Fibroblast of skin of right quadriceps (primary cell): ENCODE measurements around the gene C1QTNF4.

Experiments used
- DNase-seq: peaks from one replicate; pipeline ENCODE4 v3.0.0-alpha.2; 2013

Gene C1QTNF4

DNA sequence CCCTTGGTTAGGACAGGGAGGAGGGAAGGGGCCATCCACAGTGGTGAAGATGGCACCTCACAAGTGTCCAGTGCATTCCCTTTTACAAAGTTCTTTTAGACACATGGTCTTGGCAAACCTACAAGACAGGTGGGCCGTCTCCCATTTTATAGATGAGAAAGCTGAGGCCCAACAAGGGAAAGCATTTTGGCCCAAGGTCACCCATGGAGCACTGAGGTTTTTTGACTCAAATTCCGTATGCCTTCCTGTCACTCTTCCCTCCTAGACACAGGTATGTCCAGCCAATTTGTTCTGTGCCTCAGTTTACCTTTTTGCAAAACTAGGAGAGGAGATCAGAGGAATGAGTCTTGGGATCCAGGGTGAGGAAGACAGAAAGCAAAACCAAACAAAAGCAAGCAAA is 1.2 kb downstream of the C1QTNF4 start:
- DNase-seq = no peak

- DNase-seq = no peak
Measured at GRCh38 chr11:47592251-47592650, 2.0 kb downstream of the C1QTNF4 start.

DNA sequence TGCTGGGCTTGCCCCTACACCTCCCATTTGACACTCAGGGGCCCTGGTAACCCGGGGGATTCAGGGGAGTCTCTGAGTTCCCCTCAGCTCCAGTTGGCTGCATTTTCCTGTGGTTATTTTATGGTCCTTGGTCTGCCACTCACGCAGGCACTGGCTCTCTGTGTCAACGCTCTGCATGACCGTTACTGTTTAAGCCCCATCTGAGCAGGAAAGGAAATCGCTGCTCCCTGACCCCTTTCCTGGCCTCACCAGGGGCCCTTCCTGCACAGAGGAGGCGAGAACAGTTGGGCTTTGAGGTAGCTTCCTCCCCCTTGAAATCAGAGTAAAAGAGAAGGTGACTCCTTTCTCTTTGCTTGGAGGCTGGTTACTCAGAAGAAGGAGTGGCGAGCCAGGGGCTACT is 2.4 kb downstream of the C1QTNF4 start:
- no peak for DNase-seq

- DNase-seq = peak; percentile 53
Measured at GRCh38 chr11:47589977-47590861, 4.0 kb downstream of the C1QTNF4 start.

DNA sequence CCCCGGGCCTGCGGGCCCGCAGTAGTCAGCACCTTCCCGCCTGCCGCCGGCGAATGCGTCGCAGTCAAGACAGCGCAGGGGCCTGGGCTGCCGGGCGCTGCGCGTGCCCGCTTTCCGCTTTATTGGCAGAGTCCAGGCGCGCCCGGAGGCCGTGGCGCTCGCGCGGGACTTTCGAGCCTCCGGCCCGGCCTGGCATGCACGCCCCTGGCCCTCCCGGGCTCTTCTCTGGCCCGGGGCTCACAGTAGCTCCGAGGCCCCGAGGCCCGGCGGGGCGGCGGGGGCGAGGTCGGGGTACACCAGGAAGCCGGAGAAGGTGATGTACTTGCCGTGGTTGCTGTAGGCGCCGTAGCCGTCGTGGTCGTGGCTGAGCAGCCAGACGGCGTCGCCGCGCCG is 4.6 kb downstream of the C1QTNF4 start:
- no peak for DNase-seq

DNA sequence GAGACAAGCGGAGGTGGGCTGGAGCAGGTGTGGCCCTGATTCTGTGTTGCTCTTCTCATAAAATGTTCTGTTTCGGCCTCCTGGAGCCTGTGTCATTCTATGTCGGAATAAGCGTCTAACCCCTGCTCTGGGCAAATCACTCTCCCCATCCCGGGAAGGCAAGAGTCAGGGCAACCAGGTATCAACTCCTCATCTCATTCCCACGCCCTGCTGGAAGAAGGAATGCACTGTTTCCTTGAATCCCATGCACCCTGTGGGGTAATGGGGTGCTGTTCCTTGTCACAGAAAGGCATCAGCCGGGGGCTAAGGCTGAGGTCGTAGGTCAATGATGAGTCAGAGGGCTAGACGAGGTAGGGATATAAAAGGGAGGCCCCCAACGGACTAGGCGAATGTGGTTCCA is 5.1 kb downstream of the C1QTNF4 start:
- DNase-seq = no peak

GRCh38 chr11:47587723-47588326 is 6.4 kb downstream of the C1QTNF4 start:
- DNase-seq = no peak

DNA sequence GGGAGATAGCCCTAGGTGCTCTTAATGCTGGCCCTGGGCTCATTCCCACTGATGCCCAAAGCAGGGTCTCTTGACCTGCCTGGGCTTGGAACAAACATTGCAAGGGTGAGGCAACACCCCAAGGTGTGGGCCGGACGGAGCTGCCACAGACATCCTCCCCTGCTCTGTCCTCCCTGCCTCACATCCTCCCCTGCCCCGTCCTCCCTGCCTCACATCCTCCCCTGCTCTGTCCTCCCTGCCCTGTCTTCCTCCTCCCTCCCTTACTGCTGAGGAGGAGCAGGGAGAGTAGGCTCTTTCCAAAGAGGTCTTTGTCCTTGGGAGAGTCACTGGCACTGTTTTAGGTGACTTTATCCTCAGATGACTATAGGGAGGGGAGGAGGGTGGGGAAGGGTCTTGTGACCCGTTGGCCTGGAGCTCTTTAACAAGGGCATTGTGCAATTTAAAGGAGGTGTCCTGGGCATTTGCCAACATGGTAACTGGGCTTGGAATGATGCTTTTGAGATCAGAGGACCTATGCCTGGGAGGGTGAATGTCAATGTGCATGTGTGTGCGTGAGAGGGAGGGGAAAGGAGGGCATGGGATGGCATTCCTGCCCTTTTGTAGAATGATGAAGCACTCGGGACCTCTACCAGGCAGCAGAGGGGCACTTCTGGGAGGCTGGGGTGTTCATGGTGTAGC is 7.0 kb downstream of the C1QTNF4 start:
- no peak for DNase-seq

GRCh38 chr11:47586098-47586855 is 7.9 kb downstream of the C1QTNF4 start, which contains the start of gene FAM180B:
TSS of gene FAM180B (plus strand) at chr11:47586678. CDS start at chr11:47586769, 91 bp downstream.
- no peak for DNase-seq

GRCh38 chr11:47583844-47584243 is 10.4 kb downstream of the C1QTNF4 start:
- DNase-seq = no peak

- peak; percentile 89 for DNase-seq
Measured at GRCh38 chr11:47578524-47579494, 15.4 kb downstream of the C1QTNF4 start, which contains the start of the genes KBTBD4 and NDUFS3. TSS of gene KBTBD4 (minus strand) at chr11:47578970. CDS start at chr11:47578951, 19 bp downstream. TSS of gene NDUFS3 (plus strand) at chr11:47579074. CDS start at chr11:47579092, 18 bp downstream.

DNA sequence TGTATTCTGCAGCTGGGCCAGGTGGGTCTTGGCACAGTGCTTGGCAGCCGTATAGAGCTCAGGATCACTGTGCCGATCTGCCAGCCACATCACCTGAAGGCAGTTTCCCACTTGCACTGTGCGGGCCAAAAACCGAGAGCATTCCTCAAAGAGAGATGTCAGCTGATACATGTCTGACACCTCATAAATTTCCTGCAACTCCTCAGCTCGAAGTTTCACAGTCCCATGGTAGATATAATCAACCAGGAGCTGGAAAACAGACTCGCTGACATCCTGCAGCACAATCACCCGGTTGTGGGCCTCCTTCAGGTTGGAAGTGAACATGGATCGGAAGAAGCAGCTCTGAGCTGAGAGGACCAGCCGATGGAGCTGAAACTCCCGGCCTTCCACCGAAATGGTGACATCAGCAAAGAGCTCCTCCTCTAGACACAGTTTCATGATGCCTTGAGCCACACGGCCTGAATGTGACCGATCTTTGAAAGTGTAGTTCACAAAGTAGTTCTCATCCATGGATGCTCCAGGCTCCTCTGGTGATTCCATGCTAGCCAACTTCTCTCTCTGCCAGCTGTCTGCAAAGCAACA is 16.7 kb downstream of the C1QTNF4 start:
- DNase-seq = no peak

DNA sequence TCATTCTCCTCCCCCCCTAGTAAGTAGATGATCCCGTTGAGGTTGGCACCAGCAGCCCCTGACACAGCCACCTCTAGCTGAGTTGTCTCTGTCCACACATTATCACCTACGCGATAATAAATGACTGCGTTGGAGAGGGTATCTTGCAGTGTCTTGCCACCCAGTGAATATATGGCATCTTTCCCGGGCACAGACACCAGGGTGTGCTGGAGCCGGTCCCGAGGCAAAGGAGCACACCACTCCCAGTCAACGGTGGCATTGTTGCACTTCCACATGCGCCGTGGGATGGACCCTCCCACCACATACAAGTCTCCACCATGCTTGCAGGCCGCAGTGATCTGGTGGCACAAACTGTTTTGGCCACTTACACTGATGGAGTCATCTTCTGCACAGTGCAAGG is 20.9 kb downstream of the C1QTNF4 start:
- no peak for DNase-seq

DNA sequence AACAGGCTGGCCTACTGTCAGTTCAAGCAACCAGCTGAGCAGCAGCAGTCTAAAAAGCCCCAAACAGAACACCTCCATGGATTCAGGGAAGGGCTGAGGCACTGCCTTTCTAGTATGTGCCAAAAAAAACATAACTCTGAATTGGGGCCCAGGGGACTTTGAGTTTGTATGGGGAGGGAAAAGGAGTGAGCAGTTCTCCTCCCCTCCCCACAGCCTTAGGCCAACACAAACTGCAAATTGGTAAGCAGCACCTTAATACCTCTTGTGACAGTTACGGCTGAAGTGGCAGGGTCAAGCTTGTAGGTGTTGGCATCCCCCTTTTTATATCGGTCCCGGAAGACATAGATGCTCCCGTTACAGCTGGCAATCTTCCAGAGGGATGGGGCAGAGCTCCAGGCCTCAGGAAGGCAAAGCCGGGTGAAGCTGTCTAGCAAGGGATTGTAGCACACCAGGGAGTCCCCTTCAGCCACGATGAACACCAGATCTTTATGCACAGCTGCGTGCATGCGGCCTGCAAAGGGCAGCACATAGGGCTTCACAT is 21.4 kb downstream of the C1QTNF4 start:
- DNase-seq = no peak

DNA sequence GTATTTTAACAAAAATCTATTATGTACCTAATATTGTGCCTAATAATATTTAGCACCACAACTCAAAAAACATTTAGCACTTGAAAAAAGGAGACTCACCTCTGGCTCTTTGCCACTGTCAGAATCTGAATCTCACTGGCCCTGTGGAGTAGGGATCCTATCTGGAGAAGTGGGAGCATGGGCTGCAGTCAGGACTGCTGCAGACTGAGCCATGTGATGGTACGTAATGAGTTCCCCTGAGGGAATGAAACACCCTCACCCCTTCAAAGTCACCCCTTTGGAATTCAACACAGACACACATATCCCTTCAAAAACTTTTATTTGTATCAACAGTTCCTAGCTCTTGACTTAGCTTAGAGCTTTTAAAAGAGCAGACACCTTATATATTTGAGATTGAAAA is 22.3 kb downstream of the C1QTNF4 start:
- DNase-seq = peak; percentile 34

GRCh38 chr11:47571357-47571729 is 22.9 kb downstream of the C1QTNF4 start:
- DNase-seq = no peak

DNA sequence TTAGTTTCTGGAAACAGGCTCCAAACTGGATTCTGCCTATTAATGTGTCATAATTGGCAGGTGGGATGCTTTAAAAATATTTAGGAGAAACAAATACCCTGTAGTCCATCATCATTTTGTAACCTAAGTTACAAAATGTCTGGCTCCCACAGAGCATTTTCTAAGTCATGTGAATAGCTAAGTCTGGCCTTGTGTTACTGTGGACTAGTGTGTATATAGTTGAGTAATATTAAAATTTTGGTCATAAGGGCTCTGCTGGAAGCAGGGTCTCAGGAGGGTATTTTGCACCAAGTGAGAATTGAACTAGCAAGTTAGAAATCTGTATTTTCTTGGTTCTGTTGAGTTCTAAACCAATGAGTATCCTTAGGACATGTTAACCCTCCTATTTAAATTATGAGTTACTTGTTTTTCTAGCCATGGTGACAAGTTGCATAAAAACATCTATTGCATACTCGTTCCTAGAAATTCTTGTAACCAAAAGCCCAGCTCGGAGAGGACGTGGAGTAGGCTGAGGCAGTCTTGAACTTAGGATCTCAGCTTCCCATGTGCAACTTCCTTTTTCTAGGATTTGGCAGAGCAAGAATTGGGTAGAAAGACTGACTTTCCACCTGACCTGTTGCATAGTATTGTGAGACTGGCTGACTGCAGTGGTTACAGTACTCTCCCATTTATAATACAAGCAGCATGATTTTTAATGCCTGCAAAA is 23.4 kb downstream of the C1QTNF4 start:
- no peak for DNase-seq

- no peak for DNase-seq
Measured at GRCh38 chr11:47569646-47570045, 24.6 kb downstream of the C1QTNF4 start.

- DNase-seq = no peak
Measured at GRCh38 chr11:47566149-47566698, 28.0 kb downstream of the C1QTNF4 start.
